GM19351 (cell line): ENCODE measurements around the gene PAX5.
"Not testable (repeated sequence)": the region's sequence is repeated elsewhere in the genome, so short reads cannot be mapped to it uniquely, and the experiment has no call there.

ENCODE experiments used
- ATAC-seq: cut with Tn5 transposase; IDR thresholded peaks from one replicate; pipeline ENCODE4 v1.9.1; 2021; ENCODE audit warnings: mild to moderate bottlenecking, moderate library complexity; ENCODE audit not compliant: unreplicated experiment

The PAX5 gene

DNA sequence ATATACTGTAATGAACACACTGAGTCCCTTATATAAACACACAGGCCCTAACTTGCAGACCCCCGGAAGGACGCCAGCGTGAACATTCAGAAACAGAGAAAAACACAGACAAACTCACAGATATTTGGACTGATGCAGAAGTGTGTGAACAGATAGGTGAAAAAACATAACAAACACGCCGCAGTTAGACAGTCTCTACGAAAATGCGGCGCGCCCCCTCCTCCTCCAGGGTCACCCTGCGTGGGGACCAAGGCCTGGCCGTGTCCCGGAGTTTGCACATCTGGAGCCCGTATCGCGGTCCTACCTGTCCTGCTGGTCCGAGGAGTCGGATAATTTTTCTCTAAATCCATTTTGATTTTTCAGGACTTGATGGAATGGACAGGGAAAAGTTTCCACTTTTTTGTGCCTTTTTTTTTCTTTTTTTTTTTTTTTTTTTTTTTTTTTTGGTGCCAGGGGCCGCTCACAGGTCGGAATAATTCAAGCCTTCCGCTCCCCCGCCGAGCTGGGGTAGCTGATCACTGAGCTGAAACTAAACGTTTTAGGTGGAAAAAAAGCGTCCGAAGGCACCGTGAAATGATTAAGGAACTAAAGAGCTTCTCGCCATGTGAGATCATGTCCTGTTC, at the start of gene PAX5:
Gene PAX5 (minus strand): TSS at position 587 of the 623 bp plus-strand sequence. CDS start 237 bp downstream, at position 350.
- ATAC-seq = no peak

DNA sequence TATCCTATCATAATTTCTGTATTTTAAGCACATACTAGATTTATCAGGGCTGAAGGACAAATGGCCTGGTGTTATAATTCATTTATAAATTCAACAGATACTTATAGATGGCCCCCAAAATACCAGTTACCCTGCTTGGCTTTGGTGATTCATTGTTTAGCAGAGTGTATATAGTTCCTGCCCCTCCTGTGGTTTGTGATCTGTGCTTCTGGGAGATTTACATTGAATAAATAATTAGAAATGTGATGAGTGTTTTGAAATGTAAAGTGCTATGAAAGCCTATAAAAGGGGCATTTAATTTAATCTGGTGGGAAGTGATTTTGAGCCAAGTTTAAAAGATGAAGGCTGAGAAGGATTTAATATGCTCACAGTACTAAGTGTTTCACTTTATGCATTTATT, 49.6 kb upstream of the PAX5 start:
- ATAC-seq = no peak

DNA sequence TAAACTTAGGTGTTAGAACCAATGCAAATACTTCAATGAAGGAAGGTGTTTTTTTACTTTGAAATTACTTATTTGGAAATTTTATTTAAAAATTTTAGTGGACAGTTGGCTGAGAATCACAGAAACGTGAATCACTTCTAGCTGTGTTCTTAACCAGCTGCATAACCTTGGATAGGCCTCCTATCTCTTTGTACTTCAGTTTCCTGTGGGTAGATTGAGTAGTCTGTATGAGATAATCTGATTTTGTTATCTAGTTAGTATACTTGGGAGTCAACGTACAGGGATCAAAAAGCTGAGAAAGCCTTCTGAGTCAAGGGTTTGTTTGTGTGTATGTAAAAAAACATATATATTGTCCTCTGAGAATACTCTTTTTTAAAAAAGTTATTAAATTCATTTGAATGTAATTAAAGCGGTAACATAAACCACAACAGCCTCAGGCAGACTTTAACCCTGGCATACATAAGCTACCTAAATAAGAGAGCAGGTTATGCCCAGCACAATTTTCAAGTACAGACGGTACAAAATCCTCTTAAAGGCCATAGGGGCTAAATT, 48.2 kb upstream of the PAX5 start:
- no peak for ATAC-seq

- ATAC-seq = not testable (repeated sequence)
These were observed 47.4 kb upstream of the PAX5 start for GRCh38 chr9:37081507-37081906.

GRCh38 chr9:37080165-37080628, 46.1 kb upstream of the PAX5 start:
- ATAC-seq = not testable (repeated sequence)

DNA sequence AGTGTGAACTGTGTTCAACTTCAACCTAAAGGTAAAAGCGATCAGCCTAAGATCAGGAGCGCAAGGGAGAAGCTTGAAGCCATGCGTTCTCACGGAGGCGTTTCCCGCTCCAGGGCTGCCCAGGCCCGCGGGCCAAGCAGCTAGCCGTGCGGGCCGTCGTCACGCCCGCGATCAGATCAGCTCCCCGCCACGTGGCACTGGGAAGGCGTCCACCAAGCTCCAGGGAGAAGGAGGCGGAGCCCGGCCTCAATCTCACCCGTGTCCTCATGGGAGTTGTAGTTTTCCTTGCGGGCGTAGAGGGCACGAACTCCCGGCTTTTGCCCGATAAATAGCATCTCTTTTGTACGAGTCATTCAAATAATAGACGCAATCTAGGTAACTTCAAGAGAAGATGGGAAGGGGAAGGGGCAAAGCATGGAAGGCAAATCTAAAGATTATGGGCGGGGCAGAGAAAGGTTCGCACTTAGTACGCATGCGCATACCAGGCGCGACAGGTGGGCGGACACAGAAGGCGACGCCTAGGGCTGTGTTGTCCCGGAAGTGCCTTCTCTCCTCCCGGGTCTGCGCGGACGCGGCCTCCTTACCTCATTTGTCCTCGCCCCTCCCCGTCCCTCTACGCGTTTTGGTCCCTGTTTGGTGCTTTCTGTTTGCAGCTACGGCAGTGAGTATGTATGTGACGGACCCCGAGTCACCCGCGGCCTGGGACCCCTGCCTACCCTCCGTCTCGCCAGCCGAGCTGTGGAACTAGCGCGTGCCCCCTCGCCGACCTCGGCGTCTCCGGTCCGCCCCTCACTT, 45.5 kb upstream of the PAX5 start:
- peak; percentile 89 for ATAC-seq

DNA sequence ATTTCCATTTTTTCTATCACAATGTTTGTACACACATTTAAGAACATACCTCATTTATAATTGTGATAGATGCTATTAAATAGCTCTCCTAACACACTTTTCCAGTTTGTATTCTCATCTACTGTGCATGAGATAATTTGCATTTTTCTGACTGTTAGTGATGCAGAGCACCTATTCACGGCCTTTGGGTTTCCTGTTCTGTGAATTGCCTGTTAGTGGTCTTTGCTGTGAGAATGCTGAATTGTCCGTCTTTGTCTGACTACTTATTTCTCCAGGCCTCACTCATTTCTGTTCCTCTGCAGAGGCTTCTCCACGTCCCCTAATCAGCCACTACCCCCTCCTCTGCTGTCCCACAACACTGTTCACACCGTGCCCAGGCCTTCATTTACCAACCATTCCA, 40.7 kb upstream of the PAX5 start:
- ATAC-seq = peak; percentile 53

- peak; percentile 90 for ATAC-seq
These were observed 32.2 kb upstream of the PAX5 start for GRCh38 chr9:37066139-37066725.

DNA sequence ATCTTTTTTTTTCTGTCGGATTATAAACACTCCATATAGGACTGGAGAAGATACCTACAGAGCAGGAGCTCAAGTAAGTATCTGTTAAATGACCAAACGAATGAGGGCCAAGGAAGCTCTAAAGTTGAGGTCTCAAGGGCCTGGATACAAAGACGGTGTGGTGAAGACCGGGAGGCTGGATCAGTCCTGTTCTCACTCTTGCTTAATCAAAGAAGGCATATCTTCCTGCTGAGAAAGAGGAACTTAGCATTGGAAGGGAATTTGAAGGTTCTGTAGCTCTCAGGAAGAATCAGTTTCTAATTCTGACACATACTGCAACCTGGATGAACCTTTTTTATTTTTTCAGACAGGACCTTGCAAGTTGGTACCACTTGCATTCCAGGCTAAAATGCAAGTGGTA, 28.3 kb upstream of the PAX5 start:
- ATAC-seq = no peak

GRCh38 chr9:37061768-37062167, 27.7 kb upstream of the PAX5 start:
- ATAC-seq = no peak

GRCh38 chr9:37060833-37061232, 26.8 kb upstream of the PAX5 start:
- ATAC-seq = no peak

GRCh38 chr9:37056046-37056920, 22.2 kb upstream of the PAX5 start:
- ATAC-seq = no peak

GRCh38 chr9:37054363-37054720, 20.3 kb upstream of the PAX5 start:
- not testable (repeated sequence) for ATAC-seq

- no peak for ATAC-seq
These were observed 19.8 kb upstream of the PAX5 start for GRCh38 chr9:37053684-37054362.

- no peak for ATAC-seq
These were observed 12.6 kb upstream of the PAX5 start for GRCh38 chr9:37046683-37047082.

DNA sequence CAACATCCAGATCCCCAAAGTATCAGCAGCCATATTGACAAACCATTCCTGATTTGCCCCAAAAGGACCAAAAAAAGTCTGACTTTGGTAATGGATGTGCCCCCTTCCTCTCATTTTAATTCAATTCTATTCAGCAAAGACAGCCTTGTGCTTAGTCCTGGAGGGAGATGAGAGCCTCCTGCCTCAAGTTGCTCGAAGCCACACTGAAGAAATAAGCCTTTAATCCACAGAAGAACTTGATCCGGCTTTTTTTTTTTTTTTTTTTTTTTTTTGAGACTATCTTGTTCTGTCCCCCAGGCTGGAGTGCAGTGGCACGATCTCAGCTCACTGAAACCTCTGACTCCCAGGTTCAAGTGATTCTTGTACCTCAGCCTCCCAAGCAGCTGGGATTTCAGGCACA, 8.4 kb upstream of the PAX5 start:
- ATAC-seq = no peak

DNA sequence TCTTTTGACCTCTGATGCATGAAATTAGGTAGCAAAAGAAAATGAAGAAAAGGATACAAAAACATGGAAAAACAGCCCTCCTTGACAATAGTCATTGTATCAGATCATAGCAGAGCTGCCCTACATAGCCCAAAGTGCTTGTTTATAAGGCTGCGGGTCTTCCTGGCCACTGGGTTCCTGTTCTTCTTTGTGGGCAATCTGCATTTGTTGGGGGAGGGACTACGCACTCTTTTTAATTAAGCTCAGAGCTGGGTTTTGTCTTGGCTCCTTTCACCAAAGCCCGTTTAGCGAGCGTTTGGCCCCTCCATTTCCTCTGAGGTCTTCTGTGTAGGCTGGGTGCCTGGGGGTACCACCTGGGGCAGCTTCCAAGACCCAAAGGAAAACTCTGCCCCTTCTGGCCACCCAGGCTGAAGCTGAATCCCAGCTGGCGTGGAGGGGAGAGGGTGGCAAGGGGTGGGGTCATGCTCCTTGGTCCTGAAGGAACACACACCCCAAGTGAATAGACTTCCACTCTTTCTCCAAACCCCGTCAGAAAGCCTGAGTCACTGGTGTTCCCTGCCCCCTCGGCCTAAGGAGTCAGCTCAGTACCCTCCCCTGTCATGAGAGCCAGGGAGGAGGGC, 6.5 kb upstream of the PAX5 start:
- ATAC-seq = no peak

- no peak for ATAC-seq
These were observed 4.9 kb upstream of the PAX5 start for GRCh38 chr9:37038943-37039464.

DNA sequence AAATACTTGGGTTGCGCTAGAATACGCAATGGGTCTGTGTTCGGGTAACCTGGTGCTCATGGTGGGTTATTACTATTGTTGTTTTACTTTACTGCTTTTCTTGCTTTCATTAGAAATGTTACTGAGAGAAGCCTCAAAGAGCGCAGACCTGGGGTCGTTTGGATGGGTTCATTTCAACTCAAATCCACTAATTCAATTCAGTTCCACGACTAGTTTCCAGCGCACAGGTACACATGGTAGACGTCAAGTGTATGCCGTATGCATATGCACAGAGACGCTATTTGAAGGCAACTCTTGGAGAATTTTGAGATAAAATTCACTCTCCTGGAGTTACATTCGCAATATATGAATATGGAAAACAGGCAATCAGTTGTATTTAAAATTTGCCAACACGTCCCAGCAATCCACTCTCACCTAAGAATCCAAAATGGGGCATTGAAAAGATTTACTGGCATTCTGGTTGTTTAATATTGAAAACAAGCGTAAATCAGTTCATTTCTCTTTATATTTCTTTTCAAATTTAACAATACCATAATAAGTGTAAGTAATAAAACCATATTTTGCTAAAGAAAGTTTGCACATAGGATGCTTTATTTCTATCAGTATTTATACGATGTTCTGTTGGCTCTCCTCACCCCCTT, 4.4 kb upstream of the PAX5 start:
- no peak for ATAC-seq
